Vagina (tissue), 2 donors: ENCODE results near the gene PRTG. TPM values are rescaled to one million over a fixed set of nuclear protein-coding genes. Genes with fewer than 3 reads are reported as not detected.

Experiments
- DNase-seq, 2 donors: peaks; one replicate each; pipeline ENCODE4 v3.0.0-alpha.2; 2017; ENCODE audit errors: extremely low spot score in 2 of 2
- H3K27ac ChIP-seq: fragments of 200-600 bp; sonication (generic); one replicate; pipeline ENCODE4 v1.5.1; 2019
- H3K27me3 ChIP-seq: fragments of 200-600 bp; sonication (generic); one replicate; pipeline ENCODE4 v1.5.1; 2019
- H3K36me3 ChIP-seq, 2 donors: fragments of 200-600 bp; sonication (generic); one replicate each; pipeline ENCODE4 v1.5.1; 2017 to 2019
- H3K4me1 ChIP-seq: fragments of 200-600 bp; sonication (generic); one replicate; pipeline ENCODE4 v1.5.1; 2019
- H3K4me3 ChIP-seq, 2 donors: fragments of 200-600 bp; sonication (generic); 1 replicate in 1 of 2; 2 replicates in 1 of 2; pipeline ENCODE4 v1.5.1; 2016 to 2019
- H3K9me3 ChIP-seq: fragments of 200-600 bp; sonication (generic); one replicate; pipeline ENCODE4 v1.5.1; 2019
- POLR2A ChIP-seq, 2 donors: fragments of 450-650 bp; IDR thresholded peaks; one replicate each; pipeline ENCODE4 v1.6.1; 2017; ENCODE audit warnings: antibody characterized with exemption in 2 of 2, mild to moderate bottlenecking in 2 of 2, moderate library complexity in 2 of 2
- POLR2AphosphoS5 ChIP-seq, 2 donors: sonication (generic); formaldehyde crosslinking; IDR thresholded peaks; one replicate each; pipeline ENCODE4 v1.9.0; 2017; ENCODE audit warnings: antibody characterized with exemption in 2 of 2, mild to moderate bottlenecking in 2 of 2, low read depth in 1 of 2; ENCODE audit not compliant: insufficient read depth in 1 of 2
- intact Hi-C: fragments of 100-400 bp; cut with DNase I; formaldehyde crosslinking; loops from one replicate; pipeline ENCODE4 v1.15.1; 2023
- total RNA-seq: library from RNA; depleted of rRNA; stranded (reverse); fragments of >200 nt; gene quantifications from one replicate; pipeline ENCODE4 v1.2.3, GENCODE V29; 2016
- TF ChIP-seq, protein P1 (sequence below), 3 experiments: fragments of 450-650 bp in 2 of 3; fragments of 200-600 bp in 1 of 3; sonication (generic) in 1 of 3; IDR thresholded peaks; one replicate each; pipeline ENCODE4 v1.5.1; 2017 to 2019; ENCODE audit warnings: antibody characterized with exemption in 3 of 3, mild to moderate bottlenecking in 2 of 3, moderate library complexity in 2 of 3

PRTG gene
- total RNA-seq, 1 donor from 2014 or later: 5.2 TPM

DNA sequence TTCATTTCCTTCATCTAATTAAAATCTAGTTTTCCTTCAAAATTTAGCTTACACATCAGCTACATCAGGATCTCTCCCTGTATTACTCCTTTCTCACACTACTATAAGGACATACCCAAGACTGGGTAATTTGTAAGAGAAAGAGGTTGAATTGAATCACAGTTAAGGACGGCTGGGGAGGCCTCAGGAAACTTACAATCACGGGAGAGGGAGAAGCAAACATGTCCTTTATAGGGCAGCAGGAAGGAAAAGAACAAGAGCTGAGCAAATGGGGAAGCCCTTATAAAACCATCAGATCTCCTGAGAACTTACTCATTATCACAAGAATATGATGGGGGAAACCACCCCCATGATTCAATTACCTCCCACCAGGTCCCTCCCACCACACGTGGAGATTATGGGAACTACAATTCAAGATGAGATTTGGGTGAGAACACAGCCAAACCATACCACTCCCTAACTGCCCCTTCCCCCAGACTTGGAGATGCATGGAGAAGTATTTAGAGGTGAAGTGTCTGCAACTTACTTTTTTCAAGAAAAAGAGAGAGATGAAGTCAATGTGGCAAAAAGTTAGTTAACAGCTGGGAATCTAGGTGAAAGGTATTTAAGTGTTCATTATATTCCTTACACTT, 21.3 kb downstream of the PRTG start:
- Histone ChIP-seq H3K36me3 (no peaks in the 10 kb centered on the region), H3K4me3 (no peak overlapping the region), H3K27ac (no peak overlapping the region), H3K27me3 (no peaks in the 10 kb centered on the region), H3K4me1 (no peaks in the 10 kb centered on the region), H3K9me3 (no peaks in the 10 kb centered on the region)
- intact Hi-C loops: no loop called here
- no peak for DNase-seq
- TF ChIP-seq, protein P1, sequence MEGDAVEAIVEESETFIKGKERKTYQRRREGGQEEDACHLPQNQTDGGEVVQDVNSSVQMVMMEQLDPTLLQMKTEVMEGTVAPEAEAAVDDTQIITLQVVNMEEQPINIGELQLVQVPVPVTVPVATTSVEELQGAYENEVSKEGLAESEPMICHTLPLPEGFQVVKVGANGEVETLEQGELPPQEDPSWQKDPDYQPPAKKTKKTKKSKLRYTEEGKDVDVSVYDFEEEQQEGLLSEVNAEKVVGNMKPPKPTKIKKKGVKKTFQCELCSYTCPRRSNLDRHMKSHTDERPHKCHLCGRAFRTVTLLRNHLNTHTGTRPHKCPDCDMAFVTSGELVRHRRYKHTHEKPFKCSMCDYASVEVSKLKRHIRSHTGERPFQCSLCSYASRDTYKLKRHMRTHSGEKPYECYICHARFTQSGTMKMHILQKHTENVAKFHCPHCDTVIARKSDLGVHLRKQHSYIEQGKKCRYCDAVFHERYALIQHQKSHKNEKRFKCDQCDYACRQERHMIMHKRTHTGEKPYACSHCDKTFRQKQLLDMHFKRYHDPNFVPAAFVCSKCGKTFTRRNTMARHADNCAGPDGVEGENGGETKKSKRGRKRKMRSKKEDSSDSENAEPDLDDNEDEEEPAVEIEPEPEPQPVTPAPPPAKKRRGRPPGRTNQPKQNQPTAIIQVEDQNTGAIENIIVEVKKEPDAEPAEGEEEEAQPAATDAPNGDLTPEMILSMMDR (IDR thresholded peaks at IDR 0.05): no peak
- TF ChIP-seq POLR2AphosphoS5 (IDR thresholded peaks at IDR 0.05; ENCODE audit: insufficient read depth in 1 of 2, low read depth in 1 of 2): no peak
- TF ChIP-seq POLR2A (IDR thresholded peaks at IDR 0.05): no peak

DNA sequence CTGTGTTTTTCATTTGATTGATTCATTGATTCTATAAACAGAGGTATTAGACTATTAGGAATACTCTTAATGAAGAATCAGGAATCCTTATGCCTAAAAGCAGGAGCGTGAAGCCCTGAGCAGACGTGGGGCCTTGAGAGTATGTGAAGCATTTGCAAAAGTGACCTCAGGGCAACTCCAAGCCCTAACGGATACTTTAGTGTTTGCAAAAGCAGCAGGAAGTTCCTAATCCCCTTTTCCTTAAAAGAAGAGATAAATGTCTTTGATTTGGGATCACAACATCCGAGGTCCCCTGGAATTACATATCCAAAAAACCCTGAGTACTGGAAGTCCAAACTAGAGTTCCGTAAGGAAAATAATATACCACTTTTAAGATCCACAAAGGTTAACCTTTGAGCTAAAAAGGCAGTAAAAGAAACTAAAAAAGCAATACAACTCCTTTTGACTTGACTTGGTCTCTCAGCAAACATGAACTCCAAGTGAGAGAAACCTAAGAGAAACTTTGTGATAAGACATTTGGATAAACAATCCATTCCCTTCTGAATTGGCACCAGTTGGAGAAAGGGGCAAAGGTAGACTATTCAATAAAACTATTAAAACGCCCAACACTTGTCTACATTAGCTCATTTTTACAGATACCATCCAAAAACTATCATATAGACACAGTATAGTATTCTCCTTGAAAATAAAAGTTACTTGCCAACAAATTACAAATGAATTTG, 27.4 kb downstream of the PRTG start:
- intact Hi-C loops: no loop called here
- TF ChIP-seq, protein P1 (IDR thresholded peaks at IDR 0.05): no peak
- TF ChIP-seq POLR2A (IDR thresholded peaks at IDR 0.05): no peak
- no peak for TF ChIP-seq POLR2AphosphoS5 (IDR thresholded peaks at IDR 0.05; ENCODE audit: insufficient read depth in 1 of 2, low read depth in 1 of 2)
- H3K9me3 ChIP-seq: no peaks in the 10 kb centered on the region
- DNase-seq: no peak
- no peak overlapping the region for H3K4me3 ChIP-seq
- H3K27me3 ChIP-seq: no peaks in the 10 kb centered on the region
- H3K4me1 ChIP-seq: no peaks in the 10 kb centered on the region
- no peak overlapping the region for H3K27ac ChIP-seq
- H3K36me3 ChIP-seq: no peaks in the 10 kb centered on the region

DNA sequence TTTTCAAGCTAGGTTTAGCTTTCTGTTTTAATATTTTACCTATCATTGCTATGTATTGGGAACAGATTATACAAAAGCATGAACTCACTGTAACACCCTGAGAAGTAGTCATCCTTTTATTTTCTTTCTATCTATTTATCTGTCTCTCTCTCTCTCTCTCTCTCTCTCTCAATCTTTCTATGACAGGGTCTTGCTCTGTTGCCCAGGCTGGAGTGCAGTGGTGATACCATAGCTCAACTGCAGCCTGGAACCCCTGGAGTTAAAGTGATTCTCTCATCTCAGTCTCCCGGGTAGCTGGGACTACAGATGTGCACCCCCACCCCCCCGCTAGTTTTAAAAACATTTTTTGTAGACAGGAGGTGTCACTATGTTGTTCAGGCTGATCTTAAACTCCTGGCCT, 28.9 kb downstream of the PRTG start:
- Histone ChIP-seq H3K4me1 (no peaks in the 10 kb centered on the region), H3K27ac (no peak overlapping the region), H3K4me3 (no peak overlapping the region), H3K27me3 (no peaks in the 10 kb centered on the region), H3K36me3 (no peaks in the 10 kb centered on the region), H3K9me3 (no peaks in the 10 kb centered on the region)
- DNase-seq: no peak
- TF ChIP-seq POLR2AphosphoS5 (IDR thresholded peaks at IDR 0.05; ENCODE audit: insufficient read depth in 1 of 2, low read depth in 1 of 2): no peak
- TF ChIP-seq POLR2A (IDR thresholded peaks at IDR 0.05): no peak
- TF ChIP-seq, protein P1 (IDR thresholded peaks at IDR 0.05): no peak
- intact Hi-C loops: no loop called here

DNA sequence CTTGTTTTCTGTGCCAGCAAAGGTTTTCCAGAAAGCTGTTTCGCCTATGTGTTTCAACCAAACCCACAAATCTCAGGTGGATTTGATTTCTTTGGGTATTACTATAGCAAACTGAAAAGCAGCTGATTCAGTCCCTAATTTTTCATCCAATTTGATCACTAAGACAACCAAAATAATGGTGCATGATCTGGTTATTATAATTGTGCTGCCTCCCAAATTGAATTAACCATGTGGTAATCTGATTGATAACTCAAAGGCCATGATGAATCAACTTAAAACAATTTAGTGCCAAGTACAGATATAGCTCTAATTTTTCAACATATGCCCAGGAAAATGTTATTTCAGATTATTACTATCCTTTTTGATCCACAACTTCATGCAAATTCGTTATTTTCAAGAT, 30.6 kb downstream of the PRTG start:
- intact Hi-C loops: no loop called here
- no peak overlapping the region for H3K27ac ChIP-seq
- no peak overlapping the region for H3K4me3 ChIP-seq
- H3K9me3 ChIP-seq: no peaks in the 10 kb centered on the region
- H3K27me3 ChIP-seq: no peaks in the 10 kb centered on the region
- TF ChIP-seq POLR2AphosphoS5 (IDR thresholded peaks at IDR 0.05; ENCODE audit: insufficient read depth in 1 of 2, low read depth in 1 of 2) (no peak), POLR2A (IDR thresholded peaks at IDR 0.05) (no peak)
- H3K4me1 ChIP-seq: no peaks in the 10 kb centered on the region
- DNase-seq: no peak
- no peaks in the 10 kb centered on the region for H3K36me3 ChIP-seq

DNA sequence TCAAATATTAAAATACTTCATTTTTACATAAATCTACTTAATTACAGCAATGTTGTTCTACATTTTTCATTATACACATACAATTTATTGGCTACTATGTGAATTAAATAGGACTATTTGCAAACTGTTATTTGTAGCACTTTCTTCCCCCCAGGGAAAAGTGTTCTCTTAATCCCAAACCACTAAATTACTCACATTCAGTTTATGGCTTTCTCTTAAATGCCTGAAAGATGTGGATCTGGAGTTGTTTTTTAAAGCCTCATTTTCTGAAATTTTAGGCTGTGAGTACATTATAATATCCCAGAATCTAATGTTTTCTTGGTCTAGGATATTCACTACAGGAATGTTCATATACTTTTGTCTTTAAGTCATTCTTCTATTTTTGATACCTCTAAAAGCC, 32.7 kb downstream of the PRTG start:
- no peak for DNase-seq
- no peaks in the 10 kb centered on the region for H3K9me3 ChIP-seq
- no peaks in the 10 kb centered on the region for H3K36me3 ChIP-seq
- H3K27me3 ChIP-seq: no peaks in the 10 kb centered on the region
- TF ChIP-seq, protein P1 (IDR thresholded peaks at IDR 0.05): no peak
- no peak for TF ChIP-seq POLR2A (IDR thresholded peaks at IDR 0.05)
- TF ChIP-seq POLR2AphosphoS5 (IDR thresholded peaks at IDR 0.05; ENCODE audit: insufficient read depth in 1 of 2, low read depth in 1 of 2): no peak
- no peaks in the 10 kb centered on the region for H3K4me1 ChIP-seq
- intact Hi-C loops: no loop called here
- no peak overlapping the region for H3K4me3 ChIP-seq
- H3K27ac ChIP-seq: no peak overlapping the region
